GM18507 (cell line): ENCODE measurements around the gene STK39.
A peak's percentile ranks its signal among the peaks of the same experiment; 100 is the strongest.
"Not testable (repeated sequence)": the region's sequence is repeated elsewhere in the genome, so short reads cannot be mapped to it uniquely, and the experiment has no call there.

Experiments
- DNase-seq: peaks from one replicate; pipeline ENCODE4 v3.0.0; 2011; ENCODE audit warnings: low read depth; ENCODE audit not compliant: insufficient read length; ENCODE audit errors: extremely low spot score
- FAIRE-seq: peaks from 2 replicates; lab custom pipeline; 2011; peaks lifted over from hg19 to GRCh38; lab: Jason Lieb, UNC

Gene STK39

GRCh38 chr2:168146892-168147810 is 100.2 kb downstream of the STK39 start:
- FAIRE-seq (no peak), DNase-seq (no peak)

GRCh38 chr2:168145426-168146310 is 101.7 kb downstream of the STK39 start:
- DNase-seq (no peak), FAIRE-seq (no peak)

- FAIRE-seq: no peak
These were observed 102.4 kb downstream of the STK39 start for GRCh38 chr2:168145011-168145410.

GRCh38 chr2:168143813-168144212 is 103.6 kb downstream of the STK39 start:
- FAIRE-seq (no peak), DNase-seq (no peak)

More at GRCh38 chr2:168145011-168145410, 102.4 kb downstream of the STK39 start:
- DNase-seq: no peak

DNA sequence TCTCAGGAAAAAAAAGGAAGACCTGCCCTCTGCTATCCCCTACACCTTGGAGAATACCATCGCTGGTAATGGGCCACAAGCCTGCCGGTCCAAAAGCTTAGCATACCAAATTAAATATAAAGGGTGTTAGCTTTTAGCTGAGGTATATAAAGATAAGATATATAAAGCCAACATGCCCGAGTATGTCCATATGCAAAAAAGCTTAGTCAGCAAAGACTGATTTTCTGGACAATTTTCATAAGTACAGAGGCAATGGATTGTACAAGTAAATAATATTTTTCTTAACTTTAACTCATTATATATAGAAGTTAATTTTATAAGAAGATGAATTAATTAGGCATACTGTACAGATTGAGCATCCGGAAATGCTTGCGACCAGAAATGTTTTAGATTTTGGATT is 106.5 kb downstream of the STK39 start:
- DNase-seq: no peak
- FAIRE-seq: no peak

DNA sequence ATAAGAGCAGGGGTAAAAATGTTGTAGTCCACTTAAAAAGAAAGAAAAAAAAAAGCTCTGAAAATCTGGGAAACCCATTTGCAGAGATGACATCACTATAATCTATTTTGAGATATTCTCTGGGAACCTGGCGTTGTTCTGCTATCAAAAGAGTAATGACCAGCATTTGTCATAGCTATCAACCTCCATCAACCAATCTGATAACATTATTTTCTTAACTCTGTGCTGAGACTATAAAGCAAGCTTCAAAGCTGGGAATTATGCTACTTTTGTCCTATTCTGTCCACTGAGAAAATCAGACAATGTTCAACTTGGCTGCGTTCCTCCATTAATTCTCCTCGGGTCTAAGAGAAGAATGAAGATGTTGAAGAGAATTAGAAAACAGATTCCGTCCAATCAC is 107.5 kb downstream of the STK39 start:
- DNase-seq (no peak), FAIRE-seq (no peak)

- DNase-seq: no peak
- FAIRE-seq: no peak
These were observed 108.5 kb downstream of the STK39 start for GRCh38 chr2:168138901-168139300.

DNA sequence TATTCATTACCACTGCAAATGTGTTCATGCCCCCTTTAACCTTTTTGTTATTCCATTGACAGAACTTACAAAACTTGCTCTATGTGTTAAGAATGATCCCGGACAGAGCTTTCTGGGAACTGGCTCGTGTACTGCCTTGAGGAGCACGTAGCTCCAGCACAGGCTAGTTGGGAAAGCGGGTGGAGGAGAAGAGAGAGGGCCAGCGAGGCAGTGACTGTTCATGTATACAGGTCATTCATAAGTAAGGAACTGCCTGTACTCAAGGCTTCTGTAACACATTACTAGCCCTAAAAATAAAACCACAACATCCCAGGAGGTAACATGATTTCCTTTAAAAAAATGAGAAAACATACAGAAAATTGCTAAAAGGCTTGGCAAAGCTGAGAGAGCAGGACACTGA is 109.0 kb downstream of the STK39 start:
- FAIRE-seq: no peak

DNA sequence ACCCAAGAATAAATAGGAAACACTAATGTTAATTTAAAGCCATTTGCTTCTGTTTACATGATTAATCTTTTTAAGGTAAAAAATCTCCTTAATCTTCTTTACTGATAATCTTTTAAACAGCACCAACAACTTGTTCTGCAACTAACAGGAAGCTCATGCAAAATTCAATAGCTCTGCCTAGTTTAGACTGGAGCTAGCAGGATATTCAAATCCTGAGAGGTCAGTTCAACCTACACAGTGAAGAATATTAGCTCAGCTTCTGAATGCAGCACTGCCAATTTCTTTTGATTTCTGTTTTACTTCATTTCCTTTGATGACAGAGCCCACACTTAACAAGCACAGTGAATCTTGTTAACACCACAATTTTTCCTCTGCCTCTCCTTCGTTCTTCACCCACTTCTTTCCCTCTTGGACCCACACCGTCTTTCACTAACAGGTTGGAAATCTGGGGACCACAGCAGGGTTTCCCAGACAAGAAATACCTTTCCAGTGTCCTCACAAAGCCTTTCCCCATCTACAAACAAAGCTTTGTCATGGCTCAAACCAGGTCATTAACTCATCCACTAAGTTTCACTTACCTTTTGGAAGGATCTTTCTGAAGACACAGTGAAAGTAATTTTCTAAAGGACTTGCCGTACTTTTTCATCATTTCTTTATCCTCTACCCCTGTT is 109.8 kb downstream of the STK39 start:
- FAIRE-seq (no peak), DNase-seq (no peak)

More for the DNA sequence above, 109.0 kb downstream of the STK39 start:
- DNase-seq: no peak

DNA sequence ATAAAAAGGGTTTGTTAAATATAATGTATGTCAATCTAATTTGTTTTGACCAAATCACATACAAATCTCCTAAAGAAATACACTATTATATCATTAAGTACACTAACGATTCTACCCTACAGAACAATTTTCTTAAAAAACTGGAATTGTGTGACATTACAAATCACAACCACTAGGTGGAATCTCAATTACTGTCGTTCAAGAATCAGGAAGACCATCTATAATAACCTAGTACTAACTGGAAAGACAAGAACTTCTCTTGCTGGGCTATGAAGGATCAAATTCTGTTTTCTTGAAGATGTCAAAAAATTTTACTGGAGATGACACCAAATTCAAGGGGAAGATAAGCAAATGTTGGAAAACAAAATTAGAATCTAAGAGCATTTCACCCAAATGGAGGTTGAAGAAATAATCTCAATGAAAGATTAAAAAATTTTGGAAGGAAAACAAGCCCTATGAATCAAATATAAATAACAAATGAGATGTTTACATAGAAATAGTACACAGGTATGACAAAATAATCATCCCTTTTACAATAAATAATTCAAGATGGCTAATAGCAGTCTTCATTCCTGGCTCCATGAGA is 110.9 kb downstream of the STK39 start:
- DNase-seq: no peak
- FAIRE-seq: peak; percentile 63

DNA sequence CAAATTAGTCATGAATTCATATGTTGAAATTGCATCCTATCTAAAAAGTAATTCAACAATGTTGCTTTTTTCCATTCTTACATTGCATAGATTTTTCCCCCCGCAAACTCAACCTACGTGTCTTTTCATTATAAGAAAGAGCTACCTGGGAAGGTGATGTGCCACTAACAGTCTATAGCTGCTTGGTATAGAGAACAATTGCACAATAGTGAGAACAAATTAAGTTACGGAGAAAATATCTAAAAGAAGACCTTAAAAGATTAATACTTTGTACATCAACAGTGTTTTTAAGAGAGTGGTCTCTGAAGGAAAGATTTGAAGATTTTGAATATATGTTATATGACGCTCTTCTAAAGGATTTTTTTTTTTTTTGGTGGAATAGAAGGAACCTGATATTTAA is 111.8 kb downstream of the STK39 start:
- no peak for DNase-seq
- FAIRE-seq: no peak

- FAIRE-seq (no peak), DNase-seq (no peak)
These were observed 112.3 kb downstream of the STK39 start for GRCh38 chr2:168135121-168135520.

DNA sequence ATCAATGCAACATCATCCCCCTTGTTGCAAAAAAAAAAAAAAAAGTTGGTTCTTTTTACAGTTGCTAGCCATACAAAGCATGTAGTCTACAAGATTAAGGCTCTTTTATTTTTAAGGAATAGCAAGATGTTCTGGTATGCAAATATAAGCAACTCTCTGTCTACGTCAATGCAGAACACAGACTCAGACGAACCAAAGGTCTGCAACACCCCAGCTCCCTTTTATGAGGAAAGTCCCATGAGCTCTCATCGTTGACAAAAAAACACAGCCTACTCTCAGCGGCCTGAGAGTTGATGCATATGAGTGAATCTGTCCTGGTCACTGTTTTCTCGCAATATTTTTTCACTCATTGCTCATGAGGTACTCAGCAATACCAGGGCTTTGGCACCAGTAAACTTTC is 112.9 kb downstream of the STK39 start:
- DNase-seq: no peak
- FAIRE-seq: no peak

- FAIRE-seq (no peak), DNase-seq (no peak)
These were observed 115.0 kb downstream of the STK39 start for GRCh38 chr2:168132389-168132788.

DNA sequence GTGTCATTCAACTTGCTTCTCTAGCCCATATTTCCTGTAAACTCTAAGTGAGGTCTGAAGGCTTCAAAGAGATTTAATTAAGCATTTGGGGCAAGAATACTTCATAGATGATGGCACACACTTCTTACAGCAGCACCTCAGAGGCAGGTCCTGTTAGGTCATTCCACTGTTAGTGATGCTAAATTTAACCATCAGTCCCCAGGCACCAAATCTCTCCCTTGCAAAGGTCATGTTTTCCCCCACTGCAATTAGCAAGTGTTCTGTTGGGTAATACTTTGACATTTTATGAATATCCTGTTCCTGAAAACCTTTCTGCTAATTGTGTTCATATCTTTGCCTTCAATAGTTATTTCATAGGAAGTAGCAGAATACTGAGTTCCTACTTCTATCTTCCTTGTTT is 117.0 kb downstream of the STK39 start:
- FAIRE-seq: no peak
- DNase-seq: no peak

DNA sequence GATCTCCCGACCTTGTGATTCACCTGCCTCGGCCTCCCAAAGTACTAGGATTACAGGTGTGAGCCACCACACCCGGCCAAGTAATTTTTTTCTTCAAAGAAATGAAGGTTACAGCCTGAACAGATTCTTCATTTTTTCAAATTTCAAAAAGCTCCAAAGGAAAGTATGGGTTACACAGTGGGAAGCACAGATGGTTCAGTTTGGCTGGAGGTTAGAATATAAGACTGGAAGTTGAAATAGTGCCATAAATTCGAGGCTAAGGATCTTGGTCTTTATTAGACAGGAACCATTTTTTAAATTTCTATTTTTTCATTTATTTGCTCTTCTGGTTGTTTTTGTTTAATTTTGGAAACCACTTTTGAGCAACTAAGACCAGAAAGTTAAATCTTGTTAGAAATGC is 120.0 kb downstream of the STK39 start:
- no peak for DNase-seq
- no peak for FAIRE-seq

DNA sequence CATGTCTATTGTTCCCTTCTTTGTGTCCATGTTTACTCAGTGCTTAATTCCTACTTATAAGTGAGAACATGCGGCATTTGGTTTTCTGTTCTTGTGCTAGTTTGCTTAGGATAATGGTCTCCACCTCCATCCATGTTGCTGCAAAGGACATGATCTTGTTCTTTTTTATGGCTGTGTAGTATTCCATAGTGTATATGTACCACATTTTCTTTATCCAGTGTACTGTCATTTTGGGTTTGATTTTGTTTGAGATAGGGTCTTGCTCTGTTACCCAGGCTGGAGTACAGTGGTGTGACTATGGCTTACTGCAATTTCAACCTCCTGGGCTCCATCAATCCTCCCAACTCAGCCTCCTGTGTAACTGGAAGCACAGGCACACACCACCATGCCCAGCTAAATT is 125.2 kb downstream of the STK39 start:
- FAIRE-seq, DNase-seq: not testable (repeated sequence)

GRCh38 chr2:168120730-168121129 is 126.7 kb downstream of the STK39 start:
- no peak for FAIRE-seq
- no peak for DNase-seq

- DNase-seq (no peak), FAIRE-seq (no peak)
These were observed 127.1 kb downstream of the STK39 start for GRCh38 chr2:168120310-168120709.
